ENCODE data around the gene PLPPR1. TPM values are rescaled to one million over a fixed set of nuclear protein-coding genes. Genes with fewer than 3 reads are reported as not detected.

Gene PLPPR1
- total RNA-seq, result not detected in 2 replicates

GRCh38 chr9:101028346-101029314 lies at the start of gene PLPPR1:
PLPPR1 (plus strand) TSS chr9:101028727.

